Erythroblast (primary cell): Measurements from ENCODE around the gene SHISAL2B.

Experiments used
- GATA1 ChIP-seq: IDR thresholded peaks from 2 replicates; pipeline ENCODE4 v1.6.1; 2011; ENCODE audit warnings: low read depth, mild to moderate bottlenecking, control low read depth, low read length, moderate library complexity
- POLR2A ChIP-seq: IDR thresholded peaks from 2 replicates; pipeline ENCODE4 v1.6.1; 2011; ENCODE audit warnings: mild to moderate bottlenecking, low read length

DNA sequence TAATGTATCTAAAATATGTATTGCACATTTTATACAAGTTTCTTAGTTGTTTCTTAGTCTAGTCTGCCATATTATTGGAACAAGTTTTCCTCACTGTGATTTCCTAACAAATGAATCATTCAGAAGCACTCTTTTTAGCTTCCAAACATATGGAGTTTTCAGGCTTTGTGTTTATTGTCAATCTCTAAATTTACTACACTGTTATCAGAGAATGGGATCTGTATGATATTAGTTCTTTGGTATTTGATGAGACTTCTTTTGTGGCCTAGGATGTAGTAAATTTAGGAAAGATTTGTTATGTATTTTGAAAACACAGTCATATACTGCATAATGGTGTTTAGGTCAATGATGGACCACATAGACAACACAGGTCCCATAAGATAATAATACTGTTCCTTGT lies 52.5 kb downstream of the SHISAL2B start:
- TF ChIP-seq GATA1 (no peak), POLR2A (no peak)
